CD4-positive, alpha-beta memory T cell (primary cell): Measurements from ENCODE around the gene NUAK2. TPM values are rescaled to one million over a fixed set of nuclear protein-coding genes. Genes with fewer than 3 reads are reported as not detected.

ENCODE experiments used
- CTCF ChIA-PET: fragments of 350-600 bp; sonication (Branson Sonifier 250); formaldehyde crosslinking; loops from one replicate; lab custom pipeline; 2021; ENCODE audit warnings: inconsistent platforms; ENCODE audit not compliant: partially characterized antibody; lab: Charles Lee
- POLR2A ChIA-PET: fragments of 350-600 bp; sonication (Branson Sonifier 250); formaldehyde crosslinking; loops from one replicate; lab custom pipeline; 2021; ENCODE audit not compliant: partially characterized antibody; lab: Charles Lee
- DNase-seq, 5 donors: peaks; one replicate each; pipeline versions ENCODE4 v3.0.0 to v3.0.0-alpha.2; 2020 to 2022; ENCODE audit warnings: mixed read lengths in 1 of 5
- H3K27ac ChIP-seq: one replicate; pipeline ENCODE4 v1.7.0; 2013; ENCODE audit warnings: low read depth, low read length
- H3K27me3 ChIP-seq: 2 replicates; pipeline ENCODE4 v1.7.0; 2013; ENCODE audit warnings: mild to moderate bottlenecking, low read length, moderate library complexity; ENCODE audit not compliant: insufficient read depth
- H3K36me3 ChIP-seq: 2 replicates; pipeline ENCODE4 v1.7.0; 2013; ENCODE audit warnings: mild to moderate bottlenecking, low read length, moderate library complexity; ENCODE audit not compliant: insufficient read depth
- H3K4me1 ChIP-seq: 2 replicates; pipeline ENCODE4 v1.7.0; 2013; ENCODE audit warnings: mild to moderate bottlenecking, low read length, moderate library complexity; ENCODE audit not compliant: insufficient read depth
- H3K4me3 ChIP-seq, 2 donors: one replicate each; pipeline ENCODE4 v1.7.0; 2013; ENCODE audit warnings: low read length in 2 of 2, mild to moderate bottlenecking in 1 of 2
- H3K9me3 ChIP-seq, 2 donors: one replicate each; pipeline ENCODE4 v1.7.0; 2013; ENCODE audit warnings: low read length in 2 of 2, control low read depth in 1 of 2; ENCODE audit not compliant: control insufficient read depth in 1 of 2
- H3K27ac Mint-ChIP-seq, 7 donors: one replicate each; pipeline ENCODE4 v1.8.0; 2020 to 2021; ENCODE audit warnings: mixed read lengths in 7 of 7, mild to moderate bottlenecking in 6 of 7, inconsistent platforms in 3 of 7, moderate library complexity in 3 of 7
- H3K27me3 Mint-ChIP-seq, 2 donors: one replicate each; pipeline ENCODE4 v1.8.0; 2020 to 2021; ENCODE audit warnings: mixed read lengths in 2 of 2
- H3K36me3 Mint-ChIP-seq, 2 donors: one replicate each; pipeline ENCODE4 v1.8.0; 2020 to 2021; ENCODE audit warnings: mixed read lengths in 2 of 2, inconsistent platforms in 1 of 2, mild to moderate bottlenecking in 1 of 2
- H3K4me1 Mint-ChIP-seq, 4 donors: one replicate each; pipeline ENCODE4 v1.8.0; 2020 to 2021; ENCODE audit warnings: mixed read lengths in 4 of 4, mild to moderate bottlenecking in 1 of 4
- H3K4me3 Mint-ChIP-seq, 8 donors: one replicate each; pipeline ENCODE4 v1.8.0; 2020 to 2021; ENCODE audit warnings: mixed read lengths in 8 of 8, mild to moderate bottlenecking in 7 of 8, moderate library complexity in 6 of 8, inconsistent platforms in 3 of 8
- H3K9me3 Mint-ChIP-seq, 8 donors: one replicate each; pipeline ENCODE4 v1.8.0; 2020 to 2021; ENCODE audit warnings: mixed read lengths in 8 of 8, mild to moderate bottlenecking in 5 of 8, inconsistent platforms in 3 of 8, moderate library complexity in 1 of 8
- intact Hi-C: fragments of 100-400 bp; cut with micrococcal nuclease; formaldehyde crosslinking; loops from one replicate; pipeline ENCODE4 v1.15.1; 2023
- polyA plus RNA-seq, 2 donors: library from polyadenylated mRNA; unstranded; fragments of 300-500 nt; fragmentation: Illumina TruSeq; gene quantifications; one replicate each; pipeline ENCODE4 v1.2.3, GENCODE V29; 2021
- total RNA-seq, 2 experiments: library from RNA; stranded (reverse); gene quantifications; one replicate each; pipeline ENCODE4 v1.2.3, GENCODE V29; 2021

Gene NUAK2
- total and polyA plus RNA-seq, 4 experiments from 2014 or later: 8.5 to 35.7 (median 32.7) TPM

DNA sequence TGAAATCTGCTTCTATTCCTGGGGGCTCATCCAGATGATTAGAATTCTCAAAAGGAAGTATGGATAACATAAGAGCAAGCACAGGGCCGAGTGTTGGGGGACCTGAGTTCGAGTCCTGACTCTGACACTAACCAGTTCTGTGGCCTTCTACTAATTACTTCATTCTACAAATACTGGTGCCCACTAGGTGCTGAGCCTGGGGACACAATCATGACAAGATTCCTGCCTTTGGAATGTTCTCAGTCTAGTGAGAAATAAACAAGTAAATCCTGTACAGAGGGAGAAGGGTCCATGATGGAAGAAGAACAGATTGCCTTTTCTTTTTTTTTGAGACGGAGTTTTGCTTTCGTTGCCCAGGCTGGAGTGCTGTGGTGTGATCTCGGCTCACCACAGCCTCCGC, 2.2 kb upstream of the NUAK2 start:
- Mint-ChIP-seq H3K36me3 (peaks cover 5 to 16% of the 10 kb centered on the region in 2 donors), H3K4me3 (peak overlapping the region in 3 of 8 donors; percentile 10 to 39 (median 36)), H3K27me3 (peaks cover 0 to 4% of the 10 kb centered on the region in 2 donors), H3K4me1 (peaks cover 26 to 56% (median 44%) of the 10 kb centered on the region in 4 donors), H3K9me3 (peaks cover 0 to 1% (median 0%) of the 10 kb centered on the region in 8 donors), H3K27ac (peak overlapping the region in 3 of 7 donors; percentile 24 to 78 (median 47))
- Histone ChIP-seq H3K9me3 (no peaks in the 10 kb centered on the region), H3K4me3 (no peak overlapping the region), H3K27ac (no peak overlapping the region), H3K4me1 (peaks cover 31% of the 10 kb centered on the region), H3K27me3 (no peaks in the 10 kb centered on the region), H3K36me3 (no peaks in the 10 kb centered on the region)
- ChIA-PET CTCF (interaction anchor here (0.9 to 23.6 kb wide), 11 partner anchors 9 to 201 kb away, joined by 3 to 1429 read pairs (median 15); partner anchors contain the start of gene KLHDC8A), POLR2A (interaction anchor here (1.2 to 22.4 kb wide), 4 partner anchors 17 to 43 kb away, joined by 3 to 1030 read pairs (median 6); no protein-coding TSS in a partner anchor)
- DNase-seq: no peak
- intact Hi-C loops: no loop called here

- H3K27me3 ChIP-seq: no peaks in the 10 kb centered on the region
- Mint-ChIP-seq H3K4me1 (peaks cover 43 to 75% (median 63%) of the 10 kb centered on the region in 4 donors), H3K9me3 (peaks cover 0 to 1% (median 0%) of the 10 kb centered on the region in 8 donors), H3K27ac (peak overlapping the region in 6 of 7 donors; percentile 43 to 83 (median 67)), H3K36me3 (peaks cover 9 to 20% of the 10 kb centered on the region in 2 donors), H3K27me3 (peaks cover 0 to 1% of the 10 kb centered on the region in 2 donors), H3K4me3 (peak overlapping the region; percentile 81 to 100 (median 98))
- ChIA-PET POLR2A (interaction anchor here (0.8 to 22.4 kb wide), 8 partner anchors 8 to 119 kb away, joined by 3 to 1030 read pairs (median 4); no protein-coding TSS in a partner anchor), CTCF (interaction anchor here (1.6 to 23.6 kb wide), 6 partner anchors 14 to 164 kb away, joined by 4 to 1429 read pairs (median 16); no protein-coding TSS in a partner anchor)
- intact Hi-C loops: loop anchor here (1.0 to 2.0 kb wide), 3 partner anchors 34 to 49 kb away; no protein-coding TSS in a partner anchor
- H3K4me1 ChIP-seq: peaks cover 50% of the 10 kb centered on the region
- no peaks in the 10 kb centered on the region for H3K9me3 ChIP-seq
- no peak for DNase-seq
- peak overlapping the region; percentile 79 to 99 for H3K4me3 ChIP-seq
- peak overlapping the region; percentile 74 for H3K27ac ChIP-seq
- H3K36me3 ChIP-seq: no peaks in the 10 kb centered on the region
Observed at GRCh38 chr1:205321959-205322283, 376 bp upstream of the NUAK2 start.

- H3K4me3 ChIP-seq: peak overlapping the region; percentile 25 to 79
- H3K36me3 ChIP-seq: no peaks in the 10 kb centered on the region
- H3K27me3 ChIP-seq: no peaks in the 10 kb centered on the region
- intact Hi-C loops: loop anchor here (2.0 to 5.0 kb wide), 2 partner anchors 35 to 92 kb away; partner anchors contain the start of gene TMCC2
- peak overlapping the region; percentile 95 to 100 (median 98) for H3K4me3 Mint-ChIP-seq
- H3K4me1 Mint-ChIP-seq: peaks cover 52 to 89% (median 72%) of the 10 kb centered on the region in 4 donors
- peak; percentile 37 to 57 (median 40) for DNase-seq
- ChIA-PET CTCF (interaction anchor here (0.7 to 23.6 kb wide), 13 partner anchors 10 to 313 kb away, joined by 3 to 1429 read pairs (median 3); no protein-coding TSS in a partner anchor), POLR2A (interaction anchor here (1.0 to 22.4 kb wide), 8 partner anchors 8 to 205 kb away, joined by 3 to 1030 read pairs (median 6); no protein-coding TSS in a partner anchor)
- H3K4me1 ChIP-seq: peaks cover 65% of the 10 kb centered on the region
- peaks cover 9 to 24% of the 10 kb centered on the region in 2 donors for H3K36me3 Mint-ChIP-seq
- peaks cover 0 to 1% (median 0%) of the 10 kb centered on the region in 8 donors for H3K9me3 Mint-ChIP-seq
- H3K27ac Mint-ChIP-seq: peak overlapping the region; percentile 44 to 90 (median 83)
- peak overlapping the region; percentile 74 for H3K27ac ChIP-seq
- H3K27me3 Mint-ChIP-seq: no peaks in the 10 kb centered on the region
- no peaks in the 10 kb centered on the region for H3K9me3 ChIP-seq
Observed at GRCh38 chr1:205319081-205320018, 2.2 kb downstream of the NUAK2 start.

GRCh38 chr1:205318231-205318991, 3.1 kb downstream of the NUAK2 start:
- Mint-ChIP-seq H3K27me3 (no peaks in the 10 kb centered on the region), H3K36me3 (peaks cover 9 to 27% of the 10 kb centered on the region in 2 donors), H3K4me3 (peak overlapping the region; percentile 86 to 100 (median 98)), H3K9me3 (peaks cover 0 to 1% (median 0%) of the 10 kb centered on the region in 8 donors), H3K27ac (peak overlapping the region; percentile 58 to 88 (median 82)), H3K4me1 (peaks cover 59 to 90% (median 74%) of the 10 kb centered on the region in 4 donors)
- no peak for DNase-seq
- intact Hi-C loops: loop anchor here (5.0 kb wide), 1 partner anchor 91 kb away; the partner anchor contains the start of gene TMCC2
- H3K9me3 ChIP-seq: no peaks in the 10 kb centered on the region
- POLR2A ChIA-PET: interaction anchor here (1.1 to 22.4 kb wide), 6 partner anchors 10 to 206 kb away, joined by 3 to 1030 read pairs (median 12); no protein-coding TSS in a partner anchor
- H3K4me3 ChIP-seq: peak overlapping the region in 1 of 2 donors; percentile 79
- H3K36me3 ChIP-seq: no peaks in the 10 kb centered on the region
- peaks cover 70% of the 10 kb centered on the region for H3K4me1 ChIP-seq
- CTCF ChIA-PET: interaction anchor here (0.9 to 23.6 kb wide), 10 partner anchors 11 to 168 kb away, joined by 3 to 1429 read pairs (median 4); no protein-coding TSS in a partner anchor
- H3K27ac ChIP-seq: no peak overlapping the region
- no peaks in the 10 kb centered on the region for H3K27me3 ChIP-seq

DNA sequence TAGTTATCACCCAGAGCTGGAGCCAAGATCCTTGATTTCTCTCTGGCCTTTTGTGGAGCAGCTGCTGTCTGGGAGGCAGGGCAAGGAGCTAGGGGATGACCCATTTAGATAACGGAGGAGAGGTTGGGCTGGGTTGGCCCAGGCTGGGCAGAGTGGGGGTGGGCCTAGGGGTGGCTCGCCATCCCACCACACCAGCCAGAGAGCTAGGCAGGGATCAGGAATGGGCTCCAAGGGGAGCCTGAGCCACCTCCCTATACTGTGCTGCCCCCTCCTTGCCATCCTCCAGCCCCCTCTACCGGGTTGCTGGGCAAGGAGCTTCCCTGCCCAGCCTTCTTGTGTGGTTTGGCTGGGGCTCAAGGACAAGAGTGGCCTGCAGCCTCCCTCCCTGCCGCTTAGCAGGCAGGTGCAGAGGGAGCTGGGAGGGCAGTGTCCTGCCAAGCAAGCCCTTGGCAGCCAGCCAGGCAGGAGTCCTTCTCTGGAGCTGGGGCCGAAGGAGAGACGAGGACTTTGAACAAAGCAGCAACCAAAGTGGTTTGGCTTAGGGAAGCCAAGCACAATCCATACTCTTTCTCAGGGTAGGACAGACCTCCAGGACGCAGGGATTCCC, 4.1 kb downstream of the NUAK2 start:
- Histone ChIP-seq H3K4me1 (peaks cover 79% of the 10 kb centered on the region), H3K36me3 (no peaks in the 10 kb centered on the region), H3K9me3 (no peaks in the 10 kb centered on the region), H3K27me3 (no peaks in the 10 kb centered on the region), H3K4me3 (no peak overlapping the region), H3K27ac (peak overlapping the region; percentile 29)
- intact Hi-C loops: loop anchor here (2.0 to 5.0 kb wide), 2 partner anchors 19 to 90 kb away; partner anchors contain the start of gene TMCC2
- peaks cover 66 to 98% (median 79%) of the 10 kb centered on the region in 4 donors for H3K4me1 Mint-ChIP-seq
- peak overlapping the region in 7 of 8 donors; percentile 86 to 100 (median 98) for H3K4me3 Mint-ChIP-seq
- no peaks in the 10 kb centered on the region for H3K27me3 Mint-ChIP-seq
- peaks cover 9 to 31% of the 10 kb centered on the region in 2 donors for H3K36me3 Mint-ChIP-seq
- ChIA-PET CTCF (interaction anchor here (0.9 to 23.6 kb wide), 4 partner anchors 8 to 38 kb away, joined by 3 to 1429 read pairs (median 6); no protein-coding TSS in a partner anchor), POLR2A (interaction anchor here (6.7 to 22.4 kb wide), 2 partner anchors 20 to 37 kb away, joined by 67 to 1030 read pairs; no protein-coding TSS in a partner anchor)
- peak overlapping the region in 6 of 7 donors; percentile 63 to 90 (median 82) for H3K27ac Mint-ChIP-seq
- H3K9me3 Mint-ChIP-seq: peaks cover 0 to 1% (median 0%) of the 10 kb centered on the region in 8 donors
- DNase-seq: no peak
